HepG2 (cell line): ENCODE data around the gene PDZD4. TPM values are rescaled to one million over a fixed set of nuclear protein-coding genes. Genes with fewer than 3 reads are reported as not detected.

Experiments used
- AGO2 ChIP-seq: fragments of 200-400 bp; formaldehyde crosslinking; optimal IDR thresholded peaks from 2 replicates; pipeline ENCODE3; 2017; ENCODE audit warnings: mild to moderate bottlenecking, low read depth, low read length, moderate library complexity
- HOXA7 ChIP-seq: sonication (generic); formaldehyde crosslinking; IDR thresholded peaks from 2 replicates; pipeline ENCODE4 v1.8.1; 2022; ENCODE audit warnings: mild to moderate bottlenecking, missing genetic modification reagents, moderate library complexity
- MAFG ChIP-seq: sonication (generic); formaldehyde crosslinking; IDR thresholded peaks from 2 replicates; pipeline ENCODE4 v1.5.1; 2020; ENCODE audit warnings: mild to moderate bottlenecking, missing genetic modification reagents
- MED8 ChIP-seq: sonication (generic); formaldehyde crosslinking; IDR thresholded peaks from 2 replicates; pipeline ENCODE4 v1.8.1; 2023; ENCODE audit warnings: mild to moderate bottlenecking, missing genetic modification reagents; ENCODE audit not compliant: insufficient replicate concordance
- NFE2L2 ChIP-seq: fragments of 150-350 bp; IDR thresholded peaks from 2 replicates; pipeline ENCODE4 v1.6.1; 2014; ENCODE audit warnings: low read length
- POGZ ChIP-seq: sonication (generic); formaldehyde crosslinking; IDR thresholded peaks from 2 replicates; pipeline ENCODE4 v1.4.0; 2020; ENCODE audit warnings: mild to moderate bottlenecking, missing genetic modification reagents
- PRDM15 ChIP-seq: sonication (generic); formaldehyde crosslinking; IDR thresholded peaks from 2 replicates; pipeline ENCODE4 v1.4.0; 2020; ENCODE audit warnings: missing genetic modification reagents
- SRY ChIP-seq: sonication (generic); formaldehyde crosslinking; IDR thresholded peaks from 2 replicates; pipeline ENCODE4 v1.8.0; 2022; ENCODE audit warnings: mild to moderate bottlenecking, missing genetic modification reagents
- XRCC5 ChIP-seq: fragments of 200-400 bp; formaldehyde crosslinking; optimal IDR thresholded peaks from 2 replicates; pipeline ENCODE3; 2017; ENCODE audit warnings: mild to moderate bottlenecking, low read length
- ZBTB38 ChIP-seq: sonication (generic); formaldehyde crosslinking; IDR thresholded peaks from 2 replicates; pipeline ENCODE4 v1.5.1; 2020; ENCODE audit warnings: mild to moderate bottlenecking, missing genetic modification reagents
- ZNF33B ChIP-seq: sonication (generic); formaldehyde crosslinking; IDR thresholded peaks from 2 replicates; pipeline ENCODE4 v1.5.1; 2020; ENCODE audit warnings: mild to moderate bottlenecking, missing genetic modification reagents
- polyA plus RNA-seq, 8 experiments: library from polyadenylated mRNA; depleted of rRNA in 3 of 8; stranded (reverse) in 7 of 8; unstranded in 1 of 8; fragments of >200 nt; fragmentation: Illumina TruSeq in 4 of 8; extraction: Trizol in 4 of 8; gene quantifications; 2 replicates each; pipeline versions ENCODE4 v1.2.1 to v1.2.3, GENCODE V29; 2011 to 2016; ENCODE audit warnings: low read depth in 4 of 8, missing spikeins in 1 of 8, mixed read lengths in 1 of 8; ENCODE audit not compliant: insufficient read depth in 1 of 8
- total RNA-seq, 5 experiments: library from RNA; depleted of rRNA; stranded (reverse); fragments of >200 nt; fragmentation: Illumina TruSeq; extraction: Trizol; gene quantifications; 2 replicates each; pipeline ENCODE4 v1.2.3, GENCODE V29; 2016; ENCODE audit warnings: low read depth in 1 of 5
- TF ChIP-seq, protein P1 (sequence below): sonication (generic); formaldehyde crosslinking; IDR thresholded peaks from 2 replicates; pipeline ENCODE4 v1.5.0; 2020; ENCODE audit warnings: mild to moderate bottlenecking, missing genetic modification reagents
- TF ChIP-seq, protein P2 (sequence below): sonication (generic); formaldehyde crosslinking; IDR thresholded peaks from 2 replicates; pipeline ENCODE4 v1.4.0; 2020; ENCODE audit warnings: mild to moderate bottlenecking, missing genetic modification reagents

The PDZD4 gene
- total and polyA plus RNA-seq, 2 of the 13 experiments (the other 11 are each of a cell fraction or from before 2014, with no cell fraction given): not detected

GRCh38 chrX:153875391-153876111, 45.2 kb upstream of the PDZD4 start (continued):
- TF ChIP-seq, protein P1, sequence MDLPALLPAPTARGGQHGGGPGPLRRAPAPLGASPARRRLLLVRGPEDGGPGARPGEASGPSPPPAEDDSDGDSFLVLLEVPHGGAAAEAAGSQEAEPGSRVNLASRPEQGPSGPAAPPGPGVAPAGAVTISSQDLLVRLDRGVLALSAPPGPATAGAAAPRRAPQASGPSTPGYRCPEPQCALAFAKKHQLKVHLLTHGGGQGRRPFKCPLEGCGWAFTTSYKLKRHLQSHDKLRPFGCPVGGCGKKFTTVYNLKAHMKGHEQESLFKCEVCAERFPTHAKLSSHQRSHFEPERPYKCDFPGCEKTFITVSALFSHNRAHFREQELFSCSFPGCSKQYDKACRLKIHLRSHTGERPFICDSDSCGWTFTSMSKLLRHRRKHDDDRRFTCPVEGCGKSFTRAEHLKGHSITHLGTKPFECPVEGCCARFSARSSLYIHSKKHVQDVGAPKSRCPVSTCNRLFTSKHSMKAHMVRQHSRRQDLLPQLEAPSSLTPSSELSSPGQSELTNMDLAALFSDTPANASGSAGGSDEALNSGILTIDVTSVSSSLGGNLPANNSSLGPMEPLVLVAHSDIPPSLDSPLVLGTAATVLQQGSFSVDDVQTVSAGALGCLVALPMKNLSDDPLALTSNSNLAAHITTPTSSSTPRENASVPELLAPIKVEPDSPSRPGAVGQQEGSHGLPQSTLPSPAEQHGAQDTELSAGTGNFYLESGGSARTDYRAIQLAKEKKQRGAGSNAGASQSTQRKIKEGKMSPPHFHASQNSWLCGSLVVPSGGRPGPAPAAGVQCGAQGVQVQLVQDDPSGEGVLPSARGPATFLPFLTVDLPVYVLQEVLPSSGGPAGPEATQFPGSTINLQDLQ (CRISPR knock-in tag): peak; percentile 99
- TF ChIP-seq, protein P2, sequence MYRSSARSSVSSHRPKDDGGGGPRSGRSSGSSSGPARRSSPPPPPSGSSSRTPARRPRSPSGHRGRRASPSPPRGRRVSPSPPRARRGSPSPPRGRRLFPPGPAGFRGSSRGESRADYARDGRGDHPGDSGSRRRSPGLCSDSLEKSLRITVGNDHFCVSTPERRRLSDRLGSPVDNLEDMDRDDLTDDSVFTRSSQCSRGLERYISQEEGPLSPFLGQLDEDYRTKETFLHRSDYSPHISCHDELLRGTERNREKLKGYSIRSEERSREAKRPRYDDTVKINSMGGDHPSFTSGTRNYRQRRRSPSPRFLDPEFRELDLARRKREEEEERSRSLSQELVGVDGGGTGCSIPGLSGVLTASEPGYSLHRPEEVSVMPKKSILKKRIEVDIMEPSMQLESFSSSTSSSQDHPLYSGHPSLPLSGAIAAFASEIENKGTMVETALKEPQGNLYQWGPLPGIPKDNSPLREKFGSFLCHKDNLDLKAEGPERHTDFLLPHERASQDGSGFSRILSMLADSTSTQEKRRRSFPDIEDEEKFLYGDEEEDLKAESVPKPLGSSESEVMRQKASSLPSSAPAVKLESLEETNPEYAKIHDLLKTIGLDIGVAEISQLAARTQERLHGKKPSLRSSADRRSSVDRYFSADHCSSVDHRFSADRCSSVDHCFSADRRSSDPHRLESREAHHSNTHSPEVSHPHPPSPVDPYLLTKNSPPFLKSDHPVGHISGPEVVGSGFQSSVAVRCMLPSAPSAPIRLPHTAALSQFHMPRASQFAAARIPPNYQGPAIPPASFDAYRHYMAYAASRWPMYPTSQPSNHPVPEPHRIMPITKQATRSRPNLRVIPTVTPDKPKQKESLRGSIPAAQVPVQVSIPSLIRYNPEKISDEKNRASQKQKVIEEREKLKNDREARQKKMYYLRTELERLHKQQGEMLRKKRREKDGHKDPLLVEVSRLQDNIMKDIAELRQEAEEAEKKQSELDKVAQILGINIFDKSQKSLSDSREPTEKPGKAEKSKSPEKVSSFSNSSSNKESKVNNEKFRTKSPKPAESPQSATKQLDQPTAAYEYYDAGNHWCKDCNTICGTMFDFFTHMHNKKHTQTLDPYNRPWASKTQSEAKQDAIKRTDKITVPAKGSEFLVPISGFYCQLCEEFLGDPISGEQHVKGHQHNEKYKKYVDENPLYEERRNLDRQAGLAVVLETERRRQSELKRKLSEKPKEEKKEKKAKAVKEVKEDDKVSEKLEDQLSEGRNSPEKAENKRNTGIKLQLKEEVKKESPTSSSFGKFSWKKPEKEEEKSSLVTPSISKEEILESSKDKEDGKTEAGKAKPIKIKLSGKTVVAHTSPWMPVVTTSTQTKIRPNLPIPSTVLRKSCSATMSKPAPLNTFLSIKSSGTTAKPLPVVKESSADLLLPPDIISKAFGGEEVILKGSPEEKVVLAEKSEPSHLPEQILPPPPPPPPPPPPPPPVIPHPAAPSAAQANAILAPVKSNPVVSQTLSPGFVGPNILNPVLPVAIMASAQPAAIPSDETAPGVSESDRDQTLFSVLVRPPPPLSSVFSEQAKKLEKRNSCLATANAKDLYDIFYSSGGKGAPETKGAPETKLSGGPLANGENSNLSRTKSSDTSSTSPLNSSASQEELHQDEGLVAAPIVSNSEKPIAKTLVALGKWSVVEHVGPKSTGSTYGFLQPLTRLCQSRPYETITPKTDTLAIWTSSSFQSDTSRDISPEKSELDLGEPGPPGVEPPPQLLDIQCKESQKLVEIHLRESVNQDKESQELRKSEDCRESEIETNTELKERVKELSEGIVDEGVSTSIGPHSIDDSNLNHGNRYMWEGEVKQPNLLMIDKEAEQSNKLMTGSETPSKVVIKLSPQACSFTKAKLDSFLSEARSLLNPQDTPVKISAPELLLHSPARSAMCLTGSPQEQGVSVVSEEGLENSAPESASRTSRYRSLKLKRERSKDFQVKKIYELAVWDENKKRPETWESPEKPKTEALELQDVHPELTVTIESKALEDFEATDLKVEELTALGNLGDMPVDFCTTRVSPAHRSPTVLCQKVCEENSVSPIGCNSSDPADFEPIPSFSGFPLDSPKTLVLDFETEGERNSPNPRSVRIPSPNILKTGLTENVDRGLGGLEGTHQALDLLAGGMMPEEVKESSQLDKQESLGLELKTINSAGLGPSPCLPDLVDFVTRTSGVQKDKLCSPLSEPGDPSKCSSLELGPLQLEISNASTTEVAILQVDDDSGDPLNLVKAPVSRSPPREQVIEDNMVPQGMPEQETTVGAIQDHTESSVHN (CRISPR knock-in tag): peak; percentile 99; the same call in 1 of the 2 replicates
- TF ChIP-seq NFE2L2 (no peak), ZNF33B (CRISPR knock-in tag) (peak; percentile 98), MAFG (CRISPR knock-in tag) (peak; percentile 73), POGZ (CRISPR knock-in tag) (0 out of 2 replicates have a peak, but pooled peaks have one; percentile 45), HOXA7 (CRISPR knock-in tag) (peak; percentile 98), SRY (CRISPR knock-in tag) (peak; percentile 100), ZBTB38 (CRISPR knock-in tag) (peak; percentile 99), PRDM15 (CRISPR knock-in tag) (peak; percentile 89), AGO2 (no peak), XRCC5 (peak; percentile 29), MED8 (no peak)
